ENCODE measurements around the gene SMIM20. TPM values are rescaled to one million over a fixed set of nuclear protein-coding genes. Genes with fewer than 3 reads are reported as not detected.

SMIM20 gene
- total and polyA plus RNA-seq, 2 experiments from 2014 or later, result 56.6 to 82.9 TPM

DNA sequence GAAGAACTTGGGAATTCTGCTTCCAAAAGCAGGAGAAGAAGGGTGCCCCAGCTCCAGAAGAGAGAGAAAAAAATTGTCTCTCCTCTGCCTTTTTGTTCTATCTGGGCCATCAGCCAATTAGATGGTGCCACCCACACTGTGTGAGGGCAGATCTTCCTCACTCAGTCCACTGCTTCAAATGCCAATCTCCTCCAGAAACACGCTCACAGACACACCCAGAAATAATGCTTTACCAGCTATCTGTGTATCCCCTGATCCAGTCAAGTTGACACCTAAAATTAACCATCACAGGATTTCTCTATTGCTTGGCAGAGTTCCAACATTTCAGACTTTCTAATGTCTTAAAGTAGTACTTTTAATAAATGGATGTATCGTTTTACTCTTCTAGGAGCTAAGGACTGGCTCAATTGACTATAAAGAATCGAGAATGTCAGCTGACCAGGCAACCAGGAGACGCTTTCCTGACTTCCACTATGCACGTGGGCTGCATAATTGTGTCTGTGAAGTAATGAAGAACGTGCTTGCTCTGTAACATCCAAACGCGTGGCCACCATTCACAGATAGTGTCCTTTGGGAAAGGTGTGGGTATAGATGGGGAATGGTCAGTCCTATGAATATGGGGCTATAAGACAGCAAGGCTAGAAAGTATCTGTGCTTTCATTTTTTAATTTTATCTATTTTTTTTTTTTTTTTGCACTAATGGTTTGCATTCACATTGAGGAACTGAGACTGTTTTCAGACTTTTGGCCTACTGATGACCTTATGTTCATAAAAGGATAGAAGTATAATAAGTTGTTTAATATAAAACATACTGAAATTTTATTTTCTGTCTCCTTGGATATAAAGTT is 9.9 kb upstream of the SMIM20 start (continued):
- TF ChIP-seq, protein P1, sequence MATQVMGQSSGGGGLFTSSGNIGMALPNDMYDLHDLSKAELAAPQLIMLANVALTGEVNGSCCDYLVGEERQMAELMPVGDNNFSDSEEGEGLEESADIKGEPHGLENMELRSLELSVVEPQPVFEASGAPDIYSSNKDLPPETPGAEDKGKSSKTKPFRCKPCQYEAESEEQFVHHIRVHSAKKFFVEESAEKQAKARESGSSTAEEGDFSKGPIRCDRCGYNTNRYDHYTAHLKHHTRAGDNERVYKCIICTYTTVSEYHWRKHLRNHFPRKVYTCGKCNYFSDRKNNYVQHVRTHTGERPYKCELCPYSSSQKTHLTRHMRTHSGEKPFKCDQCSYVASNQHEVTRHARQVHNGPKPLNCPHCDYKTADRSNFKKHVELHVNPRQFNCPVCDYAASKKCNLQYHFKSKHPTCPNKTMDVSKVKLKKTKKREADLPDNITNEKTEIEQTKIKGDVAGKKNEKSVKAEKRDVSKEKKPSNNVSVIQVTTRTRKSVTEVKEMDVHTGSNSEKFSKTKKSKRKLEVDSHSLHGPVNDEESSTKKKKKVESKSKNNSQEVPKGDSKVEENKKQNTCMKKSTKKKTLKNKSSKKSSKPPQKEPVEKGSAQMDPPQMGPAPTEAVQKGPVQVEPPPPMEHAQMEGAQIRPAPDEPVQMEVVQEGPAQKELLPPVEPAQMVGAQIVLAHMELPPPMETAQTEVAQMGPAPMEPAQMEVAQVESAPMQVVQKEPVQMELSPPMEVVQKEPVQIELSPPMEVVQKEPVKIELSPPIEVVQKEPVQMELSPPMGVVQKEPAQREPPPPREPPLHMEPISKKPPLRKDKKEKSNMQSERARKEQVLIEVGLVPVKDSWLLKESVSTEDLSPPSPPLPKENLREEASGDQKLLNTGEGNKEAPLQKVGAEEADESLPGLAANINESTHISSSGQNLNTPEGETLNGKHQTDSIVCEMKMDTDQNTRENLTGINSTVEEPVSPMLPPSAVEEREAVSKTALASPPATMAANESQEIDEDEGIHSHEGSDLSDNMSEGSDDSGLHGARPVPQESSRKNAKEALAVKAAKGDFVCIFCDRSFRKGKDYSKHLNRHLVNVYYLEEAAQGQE (IDR thresholded peaks at IDR 0.05; ENCODE audit: unreplicated experiment), result no peak
- TF ChIP-seq STAT1 (IDR thresholded peaks at IDR 0.05; ENCODE audit: unreplicated experiment) (no peak), NANOG (IDR thresholded peaks at IDR 0.05; ENCODE audit: borderline replicate concordance) (no peak)
- TF ChIP-seq, protein P2, sequence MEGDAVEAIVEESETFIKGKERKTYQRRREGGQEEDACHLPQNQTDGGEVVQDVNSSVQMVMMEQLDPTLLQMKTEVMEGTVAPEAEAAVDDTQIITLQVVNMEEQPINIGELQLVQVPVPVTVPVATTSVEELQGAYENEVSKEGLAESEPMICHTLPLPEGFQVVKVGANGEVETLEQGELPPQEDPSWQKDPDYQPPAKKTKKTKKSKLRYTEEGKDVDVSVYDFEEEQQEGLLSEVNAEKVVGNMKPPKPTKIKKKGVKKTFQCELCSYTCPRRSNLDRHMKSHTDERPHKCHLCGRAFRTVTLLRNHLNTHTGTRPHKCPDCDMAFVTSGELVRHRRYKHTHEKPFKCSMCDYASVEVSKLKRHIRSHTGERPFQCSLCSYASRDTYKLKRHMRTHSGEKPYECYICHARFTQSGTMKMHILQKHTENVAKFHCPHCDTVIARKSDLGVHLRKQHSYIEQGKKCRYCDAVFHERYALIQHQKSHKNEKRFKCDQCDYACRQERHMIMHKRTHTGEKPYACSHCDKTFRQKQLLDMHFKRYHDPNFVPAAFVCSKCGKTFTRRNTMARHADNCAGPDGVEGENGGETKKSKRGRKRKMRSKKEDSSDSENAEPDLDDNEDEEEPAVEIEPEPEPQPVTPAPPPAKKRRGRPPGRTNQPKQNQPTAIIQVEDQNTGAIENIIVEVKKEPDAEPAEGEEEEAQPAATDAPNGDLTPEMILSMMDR (conservative IDR thresholded peaks at IDR 0.05; ENCODE audit: low read depth in 2 of 2), result no peak

DNA sequence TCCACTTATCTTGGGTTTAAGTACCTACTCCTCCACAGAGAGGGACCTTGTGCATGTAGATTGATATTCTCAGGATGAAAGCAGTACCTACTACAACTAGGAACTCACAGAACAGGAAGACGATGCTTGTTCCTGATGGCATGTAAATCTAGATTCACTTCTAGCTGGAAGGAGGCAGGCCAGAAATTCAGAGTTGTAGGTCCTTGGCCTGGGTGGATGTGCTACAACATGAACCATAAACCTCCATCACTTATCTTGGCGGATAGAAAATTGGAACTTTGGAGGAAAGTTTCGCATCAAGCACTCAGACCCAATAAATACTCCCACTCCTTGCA is 9.3 kb upstream of the SMIM20 start:
- peaks cover 8% of the 10 kb centered on the region; the same call in 1 of the 3 replicates for H3K9me3 Mint-ChIP-seq
- TF ChIP-seq ZNF331 (CRISPR knock-in tag; IDR thresholded peaks at IDR 0.05; ENCODE audit: low read depth) (no peak), EZH2phosphoT487 (IDR thresholded peaks at IDR 0.05; ENCODE audit: unreplicated experiment) (no peak), ZNF114 (CRISPR knock-in tag; IDR thresholded peaks at IDR 0.05) (no peak), CREB1 (CRISPR knock-in tag; IDR thresholded peaks at IDR 0.05; ENCODE audit: low read depth) (no peak), STAT1 (IDR thresholded peaks at IDR 0.05; ENCODE audit: unreplicated experiment) (no peak), JUNB (IDR thresholded peaks at IDR 0.05; ENCODE audit: unreplicated experiment) (no peak)
- TF ChIP-seq, protein P2 (conservative IDR thresholded peaks at IDR 0.05; ENCODE audit: low read depth in 2 of 2), result no peak
- TF ChIP-seq, protein P3, sequence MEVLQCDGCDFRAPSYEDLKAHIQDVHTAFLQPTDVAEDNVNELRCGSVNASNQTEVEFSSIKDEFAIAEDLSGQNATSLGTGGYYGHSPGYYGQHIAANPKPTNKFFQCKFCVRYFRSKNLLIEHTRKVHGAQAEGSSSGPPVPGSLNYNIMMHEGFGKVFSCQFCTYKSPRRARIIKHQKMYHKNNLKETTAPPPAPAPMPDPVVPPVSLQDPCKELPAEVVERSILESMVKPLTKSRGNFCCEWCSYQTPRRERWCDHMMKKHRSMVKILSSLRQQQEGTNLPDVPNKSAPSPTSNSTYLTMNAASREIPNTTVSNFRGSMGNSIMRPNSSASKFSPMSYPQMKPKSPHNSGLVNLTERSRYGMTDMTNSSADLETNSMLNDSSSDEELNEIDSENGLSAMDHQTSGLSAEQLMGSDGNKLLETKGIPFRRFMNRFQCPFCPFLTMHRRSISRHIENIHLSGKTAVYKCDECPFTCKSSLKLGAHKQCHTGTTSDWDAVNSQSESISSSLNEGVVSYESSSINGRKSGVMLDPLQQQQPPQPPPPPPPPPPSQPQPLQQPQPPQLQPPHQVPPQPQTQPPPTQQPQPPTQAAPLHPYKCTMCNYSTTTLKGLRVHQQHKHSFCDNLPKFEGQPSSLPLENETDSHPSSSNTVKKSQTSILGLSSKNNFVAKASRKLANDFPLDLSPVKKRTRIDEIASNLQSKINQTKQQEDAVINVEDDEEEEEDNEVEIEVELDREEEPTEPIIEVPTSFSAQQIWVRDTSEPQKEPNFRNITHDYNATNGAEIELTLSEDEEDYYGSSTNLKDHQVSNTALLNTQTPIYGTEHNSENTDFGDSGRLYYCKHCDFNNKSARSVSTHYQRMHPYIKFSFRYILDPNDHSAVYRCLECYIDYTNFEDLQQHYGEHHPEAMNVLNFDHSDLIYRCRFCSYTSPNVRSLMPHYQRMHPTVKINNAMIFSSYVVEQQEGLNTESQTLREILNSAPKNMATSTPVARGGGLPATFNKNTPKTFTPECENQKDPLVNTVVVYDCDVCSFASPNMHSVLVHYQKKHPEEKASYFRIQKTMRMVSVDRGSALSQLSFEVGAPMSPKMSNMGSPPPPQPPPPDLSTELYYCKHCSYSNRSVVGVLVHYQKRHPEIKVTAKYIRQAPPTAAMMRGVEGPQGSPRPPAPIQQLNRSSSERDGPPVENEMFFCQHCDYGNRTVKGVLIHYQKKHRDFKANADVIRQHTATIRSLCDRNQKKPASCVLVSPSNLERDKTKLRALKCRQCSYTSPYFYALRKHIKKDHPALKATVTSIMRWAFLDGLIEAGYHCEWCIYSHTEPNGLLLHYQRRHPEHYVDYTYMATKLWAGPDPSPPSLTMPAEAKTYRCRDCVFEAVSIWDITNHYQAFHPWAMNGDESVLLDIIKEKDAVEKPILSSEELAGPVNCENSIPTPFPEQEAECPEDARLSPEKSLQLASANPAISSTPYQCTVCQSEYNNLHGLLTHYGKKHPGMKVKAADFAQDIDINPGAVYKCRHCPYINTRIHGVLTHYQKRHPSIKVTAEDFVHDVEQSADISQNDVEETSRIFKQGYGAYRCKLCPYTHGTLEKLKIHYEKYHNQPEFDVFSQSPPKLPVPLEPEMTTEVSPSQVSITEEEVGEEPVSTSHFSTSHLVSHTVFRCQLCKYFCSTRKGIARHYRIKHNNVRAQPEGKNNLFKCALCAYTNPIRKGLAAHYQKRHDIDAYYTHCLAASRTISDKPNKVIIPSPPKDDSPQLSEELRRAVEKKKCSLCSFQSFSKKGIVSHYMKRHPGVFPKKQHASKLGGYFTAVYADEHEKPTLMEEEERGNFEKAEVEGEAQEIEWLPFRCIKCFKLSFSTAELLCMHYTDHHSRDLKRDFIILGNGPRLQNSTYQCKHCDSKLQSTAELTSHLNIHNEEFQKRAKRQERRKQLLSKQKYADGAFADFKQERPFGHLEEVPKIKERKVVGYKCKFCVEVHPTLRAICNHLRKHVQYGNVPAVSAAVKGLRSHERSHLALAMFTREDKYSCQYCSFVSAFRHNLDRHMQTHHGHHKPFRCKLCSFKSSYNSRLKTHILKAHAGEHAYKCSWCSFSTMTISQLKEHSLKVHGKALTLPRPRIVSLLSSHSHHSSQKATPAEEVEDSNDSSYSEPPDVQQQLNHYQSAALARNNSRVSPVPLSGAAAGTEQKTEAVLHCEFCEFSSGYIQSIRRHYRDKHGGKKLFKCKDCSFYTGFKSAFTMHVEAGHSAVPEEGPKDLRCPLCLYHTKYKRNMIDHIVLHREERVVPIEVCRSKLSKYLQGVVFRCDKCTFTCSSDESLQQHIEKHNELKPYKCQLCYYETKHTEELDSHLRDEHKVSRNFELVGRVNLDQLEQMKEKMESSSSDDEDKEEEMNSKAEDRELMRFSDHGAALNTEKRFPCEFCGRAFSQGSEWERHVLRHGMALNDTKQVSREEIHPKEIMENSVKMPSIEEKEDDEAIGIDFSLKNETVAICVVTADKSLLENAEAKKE (CRISPR knock-in tag; IDR thresholded peaks at IDR 0.05), result no peak

More for the DNA sequence above, 9.3 kb upstream of the SMIM20 start:
- Histone ChIP-seq H4K20me1 (replicated peaks; ENCODE audit: insufficient read depth) (no peaks in the 10 kb centered on the region; the same call in 1 of the 2 replicates), H3K79me2 (replicated peaks; ENCODE audit: insufficient read depth) (no peaks in the 10 kb centered on the region), H3K27me3 (ENCODE audit: insufficient read depth) (no peaks in the 10 kb centered on the region), H3K4me1 (ENCODE audit: insufficient read depth) (no peaks in the 10 kb centered on the region; the same call in 1 of the 2 replicates), H3F3A (replicated peaks; ENCODE audit: low read depth) (no peaks in the 10 kb centered on the region), H3K36me3 (ENCODE audit: insufficient read depth) (no peaks in the 10 kb centered on the region), H2AFZ (no peak overlapping the region), H3K9me2 (ENCODE audit: insufficient read depth) (0 out of 2 replicates have a peak, but pooled peaks cover 3% of the 10 kb centered on the region), H3K4me3 (no peak overlapping the region), H3K27ac (ENCODE audit: low read depth) (no peak overlapping the region), H3K4me2 (no peak overlapping the region)
- DNase-seq (ENCODE audit: low spot score) (no peak), ATAC-seq (no peak)
- no peak overlapping the region for H3K4me3 Mint-ChIP-seq
- H3K36me3 Mint-ChIP-seq (ENCODE audit: low read depth), result peaks cover 5% of the 10 kb centered on the region; the same call in 1 of the 3 replicates
- H3K27ac Mint-ChIP-seq, result no peak overlapping the region
- H3K4me1 Mint-ChIP-seq, result peaks cover 7% of the 10 kb centered on the region
- no peaks in the 10 kb centered on the region for H3K27me3 Mint-ChIP-seq (ENCODE audit: insufficient read depth, low read depth, poor library complexity)

All from GM23338 (cell line).